ENCODE measurements around the gene CLTB. TPM values are rescaled to one million over a fixed set of nuclear protein-coding genes. Genes with fewer than 3 reads are reported as not detected.

The CLTB gene
- total and polyA plus RNA-seq, 2 of the 4 experiments (the other 2 are of a cell fraction), result 87.6 to 99.9 TPM

DNA sequence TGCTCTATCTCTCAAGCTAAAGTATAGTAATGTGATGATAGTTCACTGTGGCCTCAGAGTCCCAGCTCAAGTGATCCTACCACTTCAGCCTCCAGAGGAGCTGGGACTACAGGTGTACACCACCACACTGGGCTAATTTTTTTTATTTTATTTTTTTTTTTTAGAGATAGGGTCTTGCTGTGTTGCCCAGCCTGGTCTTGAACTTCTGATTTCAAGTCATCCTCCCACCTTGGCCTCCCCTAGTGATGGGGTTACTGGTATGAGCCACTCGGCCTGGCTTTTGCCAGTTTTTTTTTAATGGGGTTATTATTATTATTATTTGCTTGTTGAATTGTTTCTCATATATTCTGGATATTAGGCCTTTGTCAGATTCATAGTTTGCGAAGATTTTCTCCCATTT lies 45.0 kb upstream of the CLTB start:
- DNase-seq (no peak), ATAC-seq (ENCODE audit: low read depth) (no peak)
- Histone ChIP-seq H2BK15ac (ENCODE audit: low read depth, low read length) (no peak overlapping the region), H3K9ac (ENCODE audit: low read depth, low read length) (no peak overlapping the region), H2BK20ac (ENCODE audit: low read depth, low read length) (no peak overlapping the region), H3K9me1 (ENCODE audit: insufficient read depth, low read length) (peaks cover 4% of the 10 kb centered on the region; the same call in 1 of the 2 replicates), H3K18ac (ENCODE audit: low read depth, low read length) (no peak overlapping the region), H2AFZ (replicated peaks; ENCODE audit: low read length, poor library complexity) (no peak overlapping the region), H3K9me3 (ENCODE audit: control insufficient read depth, insufficient read depth, low read length) (no peaks in the 10 kb centered on the region), H3K79me1 (ENCODE audit: low read depth in 1 of 2, low read length in 2 of 2) (peaks cover 28 to 75% of the 10 kb centered on the region in 2 experiments), H4K91ac (ENCODE audit: insufficient read depth, low read depth, low read length) (no peak overlapping the region), H2AK9ac (replicated peaks; ENCODE audit: low read depth, low read length, poor library complexity) (no peak overlapping the region), H3K27ac (ENCODE audit: insufficient read depth, low read length) (no peak overlapping the region), H4K5ac (ENCODE audit: low read depth, low read length) (no peak overlapping the region), H3K14ac (replicated peaks; ENCODE audit: low read depth, low read length) (no peak overlapping the region), H4K8ac (ENCODE audit: low read depth in 2 of 2, low read length in 2 of 2) (no peak overlapping the region), H3K27me3 (ENCODE audit: control insufficient read depth, insufficient read depth, low read length) (no peaks in the 10 kb centered on the region), H3K23ac (ENCODE audit: low read depth, low read length) (no peak overlapping the region), H3K4ac (ENCODE audit: low read depth, low read length) (no peak overlapping the region), H2AK5ac (ENCODE audit: low read depth, low read length) (no peak overlapping the region), H2BK120ac (ENCODE audit: low read depth, low read length) (no peak overlapping the region), H3K4me2 (ENCODE audit: low read depth, low read length) (no peak overlapping the region), H4K20me1 (ENCODE audit: insufficient read depth, low read length) (peaks cover 73% of the 10 kb centered on the region), H3K36me3 (ENCODE audit: control insufficient read depth, insufficient read depth, low read length) (peaks cover 2% of the 10 kb centered on the region; the same call in 1 of the 2 replicates), H3K4me3 (ENCODE audit: insufficient read depth, low read depth, low read length) (no peak overlapping the region), H2BK5ac (ENCODE audit: low read depth, low read length, poor library complexity, severe bottlenecking) (no peak overlapping the region), H3K4me1 (ENCODE audit: control insufficient read depth, insufficient read depth, low read length) (peaks cover 5% of the 10 kb centered on the region), H3K56ac (ENCODE audit: extremely low read depth, insufficient read depth, low read length) (no peak overlapping the region)
- TF ChIP-seq MXI1 (IDR thresholded peaks at IDR 0.05; ENCODE audit: borderline replicate concordance, low read depth, low read length), result no peak
- no peak for TF ChIP-seq ELK1 (IDR thresholded peaks at IDR 0.05; ENCODE audit: borderline replicate concordance, low read depth, low read length)
- TF ChIP-seq MAFK (IDR thresholded peaks at IDR 0.05; ENCODE audit: low read depth, low read length), result no peak
- no peak for TF ChIP-seq CEBPB (IDR thresholded peaks at IDR 0.05; ENCODE audit: low read depth, low read length)
- TF ChIP-seq BHLHE40 (IDR thresholded peaks at IDR 0.05; ENCODE audit: low read depth, low read length), result no peak
- TF ChIP-seq, protein P1, sequence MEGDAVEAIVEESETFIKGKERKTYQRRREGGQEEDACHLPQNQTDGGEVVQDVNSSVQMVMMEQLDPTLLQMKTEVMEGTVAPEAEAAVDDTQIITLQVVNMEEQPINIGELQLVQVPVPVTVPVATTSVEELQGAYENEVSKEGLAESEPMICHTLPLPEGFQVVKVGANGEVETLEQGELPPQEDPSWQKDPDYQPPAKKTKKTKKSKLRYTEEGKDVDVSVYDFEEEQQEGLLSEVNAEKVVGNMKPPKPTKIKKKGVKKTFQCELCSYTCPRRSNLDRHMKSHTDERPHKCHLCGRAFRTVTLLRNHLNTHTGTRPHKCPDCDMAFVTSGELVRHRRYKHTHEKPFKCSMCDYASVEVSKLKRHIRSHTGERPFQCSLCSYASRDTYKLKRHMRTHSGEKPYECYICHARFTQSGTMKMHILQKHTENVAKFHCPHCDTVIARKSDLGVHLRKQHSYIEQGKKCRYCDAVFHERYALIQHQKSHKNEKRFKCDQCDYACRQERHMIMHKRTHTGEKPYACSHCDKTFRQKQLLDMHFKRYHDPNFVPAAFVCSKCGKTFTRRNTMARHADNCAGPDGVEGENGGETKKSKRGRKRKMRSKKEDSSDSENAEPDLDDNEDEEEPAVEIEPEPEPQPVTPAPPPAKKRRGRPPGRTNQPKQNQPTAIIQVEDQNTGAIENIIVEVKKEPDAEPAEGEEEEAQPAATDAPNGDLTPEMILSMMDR (conservative IDR thresholded peaks at IDR 0.05; ENCODE audit: low read depth, low read length), result no peak
- TF ChIP-seq RAD21 (IDR thresholded peaks at IDR 0.05; ENCODE audit: low read length), result no peak
- TF ChIP-seq MAZ (IDR thresholded peaks at IDR 0.05; ENCODE audit: borderline replicate concordance, low read depth, low read length), result no peak
- TF ChIP-seq, protein P2, sequence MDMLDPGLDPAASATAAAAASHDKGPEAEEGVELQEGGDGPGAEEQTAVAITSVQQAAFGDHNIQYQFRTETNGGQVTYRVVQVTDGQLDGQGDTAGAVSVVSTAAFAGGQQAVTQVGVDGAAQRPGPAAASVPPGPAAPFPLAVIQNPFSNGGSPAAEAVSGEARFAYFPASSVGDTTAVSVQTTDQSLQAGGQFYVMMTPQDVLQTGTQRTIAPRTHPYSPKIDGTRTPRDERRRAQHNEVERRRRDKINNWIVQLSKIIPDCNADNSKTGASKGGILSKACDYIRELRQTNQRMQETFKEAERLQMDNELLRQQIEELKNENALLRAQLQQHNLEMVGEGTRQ (IDR thresholded peaks at IDR 0.05; ENCODE audit: low read depth, low read length), result no peak
- no peak for TF ChIP-seq FOS (IDR thresholded peaks at IDR 0.05; ENCODE audit: low read depth, low read length)
- TF ChIP-seq NFE2L2 (IDR thresholded peaks at IDR 0.05; ENCODE audit: low read depth, low read length), result no peak
- ChIA-PET CTCF (interaction anchor here (0.6 kb wide), 1 partner anchor 11 kb away, joined by 4 read pairs; no protein-coding TSS in a partner anchor), POLR2A (ENCODE audit: unreplicated experiment) (interaction anchor here (0.6 to 0.7 kb wide), 2 partner anchors 930 to 1246 kb away, joined by 4 read pairs; no protein-coding TSS in a partner anchor)
- in situ Hi-C loops (cut with MboI; ENCODE audit: low sequenced_read_pairs) (no loop called here), intact Hi-C loops (cut with micrococcal nuclease) (no loop called here), dilution Hi-C loops (cut with HindIII; ENCODE audit: low sequenced_read_pairs, unreplicated experiment) (no loop called here)
- no TSS peak for BruUV-seq (replicated peaks)
- WGBS, 2 experiments (ENCODE audit: extremely low coverage in 2 of 2, insufficient read length in 1 of 2), result no CpG with 5 or more reads among the region's 2 CpGs

All from IMR-90 (cell line).